H9 (cell line): ENCODE data around the gene TFIP11. TPM values are rescaled to one million over a fixed set of nuclear protein-coding genes. Genes with fewer than 3 reads are reported as not detected.
A peak's percentile ranks its signal among the peaks of the same experiment; 100 is the strongest.

ENCODE experiments used
- DNase-seq: peaks from one replicate; pipeline ENCODE4 v3.0.0-alpha.2; 2017
- H2AFZ ChIP-seq: one replicate; pipeline ENCODE4 v1.6.1; 2013; ENCODE audit warnings: mild to moderate bottlenecking, low read length, control low read depth, moderate library complexity
- H2AK5ac ChIP-seq: 2 replicates; pipeline ENCODE4 v1.6.1; 2013; ENCODE audit warnings: low read length, control low read depth, mixed read lengths; ENCODE audit not compliant: insufficient read length
- H2BK120ac ChIP-seq: one replicate; pipeline ENCODE4 v1.6.1; 2013; ENCODE audit warnings: low read depth, mild to moderate bottlenecking, low read length, control low read depth, inconsistent platforms; ENCODE audit not compliant: poor library complexity, severe bottlenecking
- H2BK12ac ChIP-seq: 2 replicates; pipeline ENCODE4 v1.6.1; 2013; ENCODE audit warnings: low read length, control low read depth, mixed read lengths, low read depth; ENCODE audit not compliant: insufficient read length
- H2BK15ac ChIP-seq: 2 replicates; pipeline ENCODE4 v1.6.1; 2013; ENCODE audit warnings: low read depth, low read length, control low read depth
- H2BK20ac ChIP-seq: one replicate; pipeline ENCODE4 v1.6.1; 2013; ENCODE audit warnings: low read depth, mild to moderate bottlenecking, low read length, control low read depth, inconsistent platforms; ENCODE audit not compliant: poor library complexity, severe bottlenecking
- H2BK5ac ChIP-seq: 2 replicates; pipeline ENCODE4 v1.6.1; 2013; ENCODE audit warnings: low read length, control low read depth, mixed read lengths; ENCODE audit not compliant: insufficient read length
- H3K14ac ChIP-seq: 2 replicates; pipeline ENCODE4 v1.6.1; 2013; ENCODE audit warnings: low read length, control low read depth; ENCODE audit not compliant: insufficient read depth
- H3K18ac ChIP-seq: 2 replicates; pipeline ENCODE4 v1.6.1; 2013; ENCODE audit warnings: low read depth, mild to moderate bottlenecking, mixed read lengths, low read length, control low read depth; ENCODE audit not compliant: insufficient read length
- H3K23ac ChIP-seq: 2 replicates; pipeline ENCODE4 v1.6.1; 2013; ENCODE audit warnings: low read length, control low read depth, mixed read lengths, low read depth; ENCODE audit not compliant: insufficient read length
- H3K23me2 ChIP-seq: 2 replicates; pipeline ENCODE4 v1.6.1; 2013; ENCODE audit warnings: low read depth, mild to moderate bottlenecking, mixed read lengths, low read length, control low read depth; ENCODE audit not compliant: insufficient read length, poor library complexity, severe bottlenecking
- H3K27ac ChIP-seq: 2 replicates; pipeline ENCODE4 v1.5.1; 2013; ENCODE audit warnings: low read length, control low read depth, mixed read lengths, low read depth; ENCODE audit not compliant: insufficient read length
- H3K27me3 ChIP-seq: 2 replicates; pipeline ENCODE4 v1.6.1; 2013; ENCODE audit warnings: low read length, control low read depth, inconsistent platforms; ENCODE audit not compliant: insufficient read depth
- H3K4ac ChIP-seq: 2 replicates; pipeline ENCODE4 v1.6.1; 2013; ENCODE audit warnings: low read depth, mild to moderate bottlenecking, control low read depth, inconsistent platforms, low read length, moderate library complexity
- H3K4me1 ChIP-seq: 2 replicates; pipeline ENCODE4 v1.6.1; 2013; ENCODE audit warnings: low read length, control low read depth, inconsistent platforms; ENCODE audit not compliant: insufficient read depth
- H3K4me2 ChIP-seq: 2 replicates; pipeline ENCODE4 v1.6.1; 2013; ENCODE audit warnings: low read length, control low read depth, mixed read lengths; ENCODE audit not compliant: insufficient read length, insufficient read depth
- H3K56ac ChIP-seq: 2 replicates; pipeline ENCODE4 v1.6.1; 2013; ENCODE audit warnings: low read depth, mild to moderate bottlenecking, mixed read lengths, low read length, control low read depth; ENCODE audit not compliant: insufficient read length
- H3K79me1 ChIP-seq: 2 replicates; pipeline ENCODE4 v1.6.1; 2013; ENCODE audit warnings: low read depth, mild to moderate bottlenecking, moderate library complexity, low read length, control low read depth, inconsistent platforms; ENCODE audit not compliant: insufficient read depth, poor library complexity, severe bottlenecking
- H3K79me2 ChIP-seq: 2 replicates; pipeline ENCODE4 v1.6.1; 2013; ENCODE audit warnings: low read length, control low read depth, inconsistent platforms; ENCODE audit not compliant: insufficient read depth
- H3K9ac ChIP-seq: 2 replicates; pipeline ENCODE4 v1.6.1; 2013; ENCODE audit warnings: low read length, control low read depth, mixed read lengths; ENCODE audit not compliant: insufficient read length; ENCODE audit errors: extremely low read depth
- H3K9me3 ChIP-seq: one replicate; pipeline ENCODE4 v1.6.1; 2013; ENCODE audit warnings: low read depth, low read length, inconsistent platforms; ENCODE audit not compliant: control insufficient read depth
- H3T11ph ChIP-seq: one replicate; pipeline ENCODE4 v1.6.1; 2013; ENCODE audit warnings: mild to moderate bottlenecking, low read length, control low read depth, inconsistent platforms
- H4K20me1 ChIP-seq: one replicate; pipeline ENCODE4 v1.6.1; 2013; ENCODE audit not compliant: control insufficient read depth, insufficient read length, insufficient read depth
- H4K5ac ChIP-seq: 2 replicates; pipeline ENCODE4 v1.6.1; 2013; ENCODE audit warnings: low read depth, mild to moderate bottlenecking, mixed read lengths, low read length, control low read depth; ENCODE audit not compliant: insufficient read length
- H4K8ac ChIP-seq: replicated peaks from 2 replicates; pipeline ENCODE4 v1.6.1; 2013; ENCODE audit warnings: low read length, control low read depth, mixed read lengths, low read depth; ENCODE audit not compliant: insufficient read length
- H4K91ac ChIP-seq: 2 replicates; pipeline ENCODE4 v1.6.1; 2013; ENCODE audit warnings: low read depth, mild to moderate bottlenecking, moderate library complexity, mixed read lengths, low read length, control low read depth; ENCODE audit not compliant: insufficient read length
- H3K27ac Mint-ChIP-seq, 3 experiments: 2 replicates in 2 of 3; 3 replicates in 1 of 3; pipeline ENCODE4 v1.8.0; 2020 to 2021; ENCODE audit warnings: mixed read lengths in 3 of 3, mild to moderate bottlenecking in 1 of 3, moderate library complexity in 1 of 3
- H3K27me3 Mint-ChIP-seq: 2 replicates; pipeline ENCODE4 v1.8.0; 2021; ENCODE audit warnings: low read depth, mild to moderate bottlenecking, moderate library complexity, mixed read lengths
- H3K36me3 Mint-ChIP-seq, 3 experiments: 2 replicates in 2 of 3; 3 replicates in 1 of 3; pipeline ENCODE4 v1.8.0; 2020 to 2021; ENCODE audit warnings: low read depth in 3 of 3, mixed read lengths in 3 of 3; ENCODE audit not compliant: insufficient read depth in 1 of 3
- H3K4me1 Mint-ChIP-seq, 2 experiments: 2 replicates each; pipeline ENCODE4 v1.8.0; 2020; ENCODE audit warnings: mixed read lengths in 2 of 2
- H3K4me3 Mint-ChIP-seq, 2 experiments: 2 replicates in 1 of 2; 3 replicates in 1 of 2; pipeline ENCODE4 v1.8.0; 2020 to 2021; ENCODE audit warnings: mild to moderate bottlenecking in 2 of 2, mixed read lengths in 2 of 2, moderate library complexity in 1 of 2
- H3K9me3 Mint-ChIP-seq, 2 experiments: 2 replicates in 1 of 2; 3 replicates in 1 of 2; pipeline ENCODE4 v1.8.0; 2020; ENCODE audit warnings: mild to moderate bottlenecking in 2 of 2, mixed read lengths in 2 of 2, moderate library complexity in 1 of 2
- CTCF ChIP-seq: fragments of 200-600 bp; sonication (generic); conservative IDR thresholded peaks from 3 replicates; pipeline ENCODE4 v1.8.0; 2021; ENCODE audit warnings: antibody characterized with exemption, mild to moderate bottlenecking
- WGBS: extraction: QIAGEN DNeasy Blood & Tissue Kit; methylation state at CpG from one replicate; pipeline ENCODE4 v1.1.7; 2013; ENCODE audit warnings: missing lambda C conversion rate, low lambda C conversion rate, mixed read lengths; ENCODE audit not compliant: insufficient read length; ENCODE audit errors: extremely low coverage; 5-methylcytosine and 5-hydroxymethylcytosine counted together
- total RNA-seq: library from RNA; stranded (reverse); gene quantifications from 2 replicates; pipeline ENCODE4 v1.2.1, GENCODE V29; 2021

TFIP11 gene
- total RNA-seq, 1 experiment from 2014 or later = 36.4 TPM

GRCh38 chr22:26513838-26514237, 1.6 kb upstream of the TFIP11 start:
- peaks cover 3% of the 10 kb centered on the region for H3K4me1 ChIP-seq
- H3K4ac ChIP-seq = no peak overlapping the region
- no peak overlapping the region for H3K23ac ChIP-seq
- TF ChIP-seq CTCF = no peak
- no peaks in the 10 kb centered on the region for H4K20me1 ChIP-seq
- H2BK15ac ChIP-seq = no peak overlapping the region
- H4K91ac ChIP-seq = no peak overlapping the region
- H3K79me2 ChIP-seq = peaks cover 3% of the 10 kb centered on the region; the same call in 1 of the 2 replicates
- H3K9ac ChIP-seq = peak overlapping the region; percentile 15
- no peak overlapping the region for H3K56ac ChIP-seq
- H3K9me3 Mint-ChIP-seq = no peaks in the 10 kb centered on the region
- peaks cover 10% of the 10 kb centered on the region for H3K23me2 ChIP-seq
- no peak overlapping the region for H2AK5ac ChIP-seq
- H3K4me2 ChIP-seq = peak overlapping the region; percentile 94
- peak overlapping the region; percentile 100 for H3K4me3 Mint-ChIP-seq
- DNase-seq = no peak
- no peak overlapping the region for H3K27ac ChIP-seq
- no peaks in the 10 kb centered on the region for H3K27me3 ChIP-seq
- H2AFZ ChIP-seq = no peak overlapping the region
- no peak overlapping the region for H3T11ph ChIP-seq
- H4K5ac ChIP-seq = no peak overlapping the region
- H2BK5ac ChIP-seq = no peak overlapping the region
- H3K27me3 Mint-ChIP-seq = no peaks in the 10 kb centered on the region
- no CpG with 5 or more reads among the region's 1 CpG for WGBS
- no peak overlapping the region for H3K18ac ChIP-seq
- H2BK20ac ChIP-seq = no peak overlapping the region
- peaks cover 20 to 24% of the 10 kb centered on the region in 2 experiments for H3K4me1 Mint-ChIP-seq
- H2BK120ac ChIP-seq = no peak overlapping the region
- H3K36me3 Mint-ChIP-seq = peaks cover 9 to 16% (median 16%) of the 10 kb centered on the region in 3 experiments; a peak in 6 of 7 replicates
- no peak overlapping the region for H3K14ac ChIP-seq
- H3K27ac Mint-ChIP-seq = no peak overlapping the region
- no peaks in the 10 kb centered on the region for H3K79me1 ChIP-seq
- no peak overlapping the region for H2BK12ac ChIP-seq
- no peak overlapping the region for H4K8ac ChIP-seq
- H3K9me3 ChIP-seq = no peaks in the 10 kb centered on the region
